ENCODE results near the gene KCNAB1. TPM values are rescaled to one million over a fixed set of nuclear protein-coding genes. Genes with fewer than 3 reads are reported as not detected.

Gene KCNAB1
- polyA plus RNA-seq, 1 donor = 2.5 TPM

- no peak overlapping the region for H3K4me3 ChIP-seq (ENCODE audit: low read length)
- no peaks in the 10 kb centered on the region for H3K27me3 ChIP-seq (ENCODE audit: control insufficient read depth, insufficient read depth, low read length)
- DNase-seq = no peak
- no CpG with 5 or more reads among the region's 3 CpGs for WGBS (ENCODE audit: insufficient coverage, low lambda C conversion rate)
- H3K36me3 ChIP-seq (ENCODE audit: control insufficient read depth, insufficient read depth, low read length) = no peaks in the 10 kb centered on the region
- H3K4me1 ChIP-seq (ENCODE audit: control insufficient read depth, insufficient read depth, low read length) = no peaks in the 10 kb centered on the region
- no peaks in the 10 kb centered on the region for H3K9me3 ChIP-seq (ENCODE audit: control insufficient read depth, low read depth, low read length)
- no peak overlapping the region for H3K27ac ChIP-seq (ENCODE audit: low read length)
Measured at GRCh38 chr3:156359368-156359767, 239.0 kb downstream of the KCNAB1 start.

- Histone ChIP-seq H3K9me3 (ENCODE audit: control insufficient read depth, low read depth, low read length) (no peaks in the 10 kb centered on the region), H3K27ac (ENCODE audit: low read length) (no peak overlapping the region), H3K4me1 (ENCODE audit: control insufficient read depth, insufficient read depth, low read length) (no peaks in the 10 kb centered on the region), H3K36me3 (ENCODE audit: control insufficient read depth, insufficient read depth, low read length) (no peaks in the 10 kb centered on the region), H3K27me3 (ENCODE audit: control insufficient read depth, insufficient read depth, low read length) (no peaks in the 10 kb centered on the region), H3K4me3 (ENCODE audit: low read length) (no peak overlapping the region)
- no peak for DNase-seq
- WGBS (ENCODE audit: insufficient coverage, low lambda C conversion rate) = no CpG with 5 or more reads among the region's 4 CpGs
Measured at GRCh38 chr3:156360083-156360482, 239.7 kb downstream of the KCNAB1 start.

- Histone ChIP-seq H3K36me3 (ENCODE audit: control insufficient read depth, insufficient read depth, low read length) (no peaks in the 10 kb centered on the region), H3K27me3 (ENCODE audit: control insufficient read depth, insufficient read depth, low read length) (no peaks in the 10 kb centered on the region), H3K4me3 (ENCODE audit: low read length) (no peak overlapping the region), H3K4me1 (ENCODE audit: control insufficient read depth, insufficient read depth, low read length) (no peaks in the 10 kb centered on the region), H3K27ac (ENCODE audit: low read length) (no peak overlapping the region), H3K9me3 (ENCODE audit: control insufficient read depth, low read depth, low read length) (no peaks in the 10 kb centered on the region)
- 40% methylated on average over 1 of the region's 5 CpGs for WGBS (ENCODE audit: insufficient coverage, low lambda C conversion rate)
- DNase-seq = no peak
Measured at GRCh38 chr3:156360963-156361362, 240.6 kb downstream of the KCNAB1 start.

- H3K4me1 ChIP-seq (ENCODE audit: control insufficient read depth, insufficient read depth, low read length) = no peaks in the 10 kb centered on the region
- DNase-seq = no peak
- peaks cover 3% of the 10 kb centered on the region for H3K27me3 ChIP-seq (ENCODE audit: control insufficient read depth, insufficient read depth, low read length)
- H3K27ac ChIP-seq (ENCODE audit: low read length) = no peak overlapping the region
- no peaks in the 10 kb centered on the region for H3K36me3 ChIP-seq (ENCODE audit: control insufficient read depth, insufficient read depth, low read length)
- WGBS (ENCODE audit: insufficient coverage, low lambda C conversion rate) = 100% methylated on average over 2 of the region's 3 CpGs
- no peak overlapping the region for H3K4me3 ChIP-seq (ENCODE audit: low read length)
- no peaks in the 10 kb centered on the region for H3K9me3 ChIP-seq (ENCODE audit: control insufficient read depth, low read depth, low read length)
Measured at GRCh38 chr3:156366559-156366958, 246.2 kb downstream of the KCNAB1 start.

GRCh38 chr3:156368189-156368588 is 247.8 kb downstream of the KCNAB1 start:
- no peak for DNase-seq
- Histone ChIP-seq H3K27me3 (ENCODE audit: control insufficient read depth, insufficient read depth, low read length) (peaks cover 3% of the 10 kb centered on the region), H3K27ac (ENCODE audit: low read length) (no peak overlapping the region), H3K4me1 (ENCODE audit: control insufficient read depth, insufficient read depth, low read length) (no peaks in the 10 kb centered on the region), H3K4me3 (ENCODE audit: low read length) (no peak overlapping the region), H3K9me3 (ENCODE audit: control insufficient read depth, low read depth, low read length) (no peaks in the 10 kb centered on the region), H3K36me3 (ENCODE audit: control insufficient read depth, insufficient read depth, low read length) (no peaks in the 10 kb centered on the region)
- WGBS (ENCODE audit: insufficient coverage, low lambda C conversion rate) = no CpG with 5 or more reads among the region's 3 CpGs

GRCh38 chr3:156371701-156372100 is 251.3 kb downstream of the KCNAB1 start:
- Histone ChIP-seq H3K4me1 (ENCODE audit: control insufficient read depth, insufficient read depth, low read length) (no peaks in the 10 kb centered on the region), H3K9me3 (ENCODE audit: control insufficient read depth, low read depth, low read length) (no peaks in the 10 kb centered on the region), H3K27ac (ENCODE audit: low read length) (no peak overlapping the region), H3K4me3 (ENCODE audit: low read length) (no peak overlapping the region), H3K27me3 (ENCODE audit: control insufficient read depth, insufficient read depth, low read length) (peaks cover 3% of the 10 kb centered on the region), H3K36me3 (ENCODE audit: control insufficient read depth, insufficient read depth, low read length) (no peaks in the 10 kb centered on the region)
- DNase-seq = no peak
- 0% methylated on average over 1 of the region's 6 CpGs for WGBS (ENCODE audit: insufficient coverage, low lambda C conversion rate)

GRCh38 chr3:156373095-156373494 is 252.7 kb downstream of the KCNAB1 start:
- no CpG with 5 or more reads among the region's 1 CpG for WGBS (ENCODE audit: insufficient coverage, low lambda C conversion rate)
- Histone ChIP-seq H3K4me3 (ENCODE audit: low read length) (no peak overlapping the region), H3K27ac (ENCODE audit: low read length) (no peak overlapping the region), H3K36me3 (ENCODE audit: control insufficient read depth, insufficient read depth, low read length) (no peaks in the 10 kb centered on the region), H3K4me1 (ENCODE audit: control insufficient read depth, insufficient read depth, low read length) (no peaks in the 10 kb centered on the region), H3K9me3 (ENCODE audit: control insufficient read depth, low read depth, low read length) (no peaks in the 10 kb centered on the region), H3K27me3 (ENCODE audit: control insufficient read depth, insufficient read depth, low read length) (peaks cover 3% of the 10 kb centered on the region)
- DNase-seq = no peak

GRCh38 chr3:156373654-156374053 is 253.3 kb downstream of the KCNAB1 start:
- no peak overlapping the region for H3K4me3 ChIP-seq (ENCODE audit: low read length)
- H3K27me3 ChIP-seq (ENCODE audit: control insufficient read depth, insufficient read depth, low read length) = no peaks in the 10 kb centered on the region
- no peaks in the 10 kb centered on the region for H3K4me1 ChIP-seq (ENCODE audit: control insufficient read depth, insufficient read depth, low read length)
- no CpG with 5 or more reads among the region's 2 CpGs for WGBS (ENCODE audit: insufficient coverage, low lambda C conversion rate)
- H3K36me3 ChIP-seq (ENCODE audit: control insufficient read depth, insufficient read depth, low read length) = no peaks in the 10 kb centered on the region
- no peaks in the 10 kb centered on the region for H3K9me3 ChIP-seq (ENCODE audit: control insufficient read depth, low read depth, low read length)
- no peak for DNase-seq
- no peak overlapping the region for H3K27ac ChIP-seq (ENCODE audit: low read length)

GRCh38 chr3:156376199-156376598 is 255.8 kb downstream of the KCNAB1 start:
- no peaks in the 10 kb centered on the region for H3K9me3 ChIP-seq (ENCODE audit: control insufficient read depth, low read depth, low read length)
- H3K27me3 ChIP-seq (ENCODE audit: control insufficient read depth, insufficient read depth, low read length) = no peaks in the 10 kb centered on the region
- no peak overlapping the region for H3K4me3 ChIP-seq (ENCODE audit: low read length)
- H3K36me3 ChIP-seq (ENCODE audit: control insufficient read depth, insufficient read depth, low read length) = no peaks in the 10 kb centered on the region
- no peak for DNase-seq
- H3K4me1 ChIP-seq (ENCODE audit: control insufficient read depth, insufficient read depth, low read length) = no peaks in the 10 kb centered on the region
- no peak overlapping the region for H3K27ac ChIP-seq (ENCODE audit: low read length)

- no peak for DNase-seq
- Histone ChIP-seq H3K27ac (ENCODE audit: low read length) (no peak overlapping the region), H3K36me3 (ENCODE audit: control insufficient read depth, insufficient read depth, low read length) (no peaks in the 10 kb centered on the region), H3K9me3 (ENCODE audit: control insufficient read depth, low read depth, low read length) (no peaks in the 10 kb centered on the region), H3K27me3 (ENCODE audit: control insufficient read depth, insufficient read depth, low read length) (no peaks in the 10 kb centered on the region), H3K4me3 (ENCODE audit: low read length) (no peak overlapping the region), H3K4me1 (ENCODE audit: control insufficient read depth, insufficient read depth, low read length) (no peaks in the 10 kb centered on the region)
- WGBS (ENCODE audit: insufficient coverage, low lambda C conversion rate) = 100% methylated on average over 1 of the region's 7 CpGs
Measured at GRCh38 chr3:156377266-156377665, 256.9 kb downstream of the KCNAB1 start.

GRCh38 chr3:156377718-156378117 is 257.3 kb downstream of the KCNAB1 start:
- WGBS (ENCODE audit: insufficient coverage, low lambda C conversion rate) = 50% methylated on average over 1 of the region's 7 CpGs
- DNase-seq = no peak
- no peaks in the 10 kb centered on the region for H3K4me1 ChIP-seq (ENCODE audit: control insufficient read depth, insufficient read depth, low read length)
- H3K27ac ChIP-seq (ENCODE audit: low read length) = no peak overlapping the region
- no peaks in the 10 kb centered on the region for H3K36me3 ChIP-seq (ENCODE audit: control insufficient read depth, insufficient read depth, low read length)
- H3K27me3 ChIP-seq (ENCODE audit: control insufficient read depth, insufficient read depth, low read length) = no peaks in the 10 kb centered on the region
- no peak overlapping the region for H3K4me3 ChIP-seq (ENCODE audit: low read length)
- no peaks in the 10 kb centered on the region for H3K9me3 ChIP-seq (ENCODE audit: control insufficient read depth, low read depth, low read length)

All from large intestine (tissue), 3 donors.